ENCODE data around the gene RAB6D.
A peak's percentile ranks its signal among the peaks of the same experiment; 100 is the strongest.
"Not testable (repeated sequence)": the region's sequence is repeated elsewhere in the genome, so short reads cannot be mapped to it uniquely, and the experiment has no call there.

Gene RAB6D

GRCh38 chr2:131365452-131365851 lies 1.5 kb upstream of the RAB6D start:
- DNase-seq: no peak

GRCh38 chr2:131363213-131363612 lies 755 bp downstream of the RAB6D start:
- DNase-seq: not testable (repeated sequence)

GRCh38 chr2:131361773-131362172 lies 2.2 kb downstream of the RAB6D start:
- not testable (repeated sequence) for DNase-seq

- not testable (repeated sequence) for DNase-seq
Observed at GRCh38 chr2:131353167-131353697, 10.7 kb downstream of the RAB6D start.

- DNase-seq: no peak
Observed at GRCh38 chr2:131349021-131349420, 14.9 kb downstream of the RAB6D start.

GRCh38 chr2:131347035-131347434 lies 16.9 kb downstream of the RAB6D start:
- DNase-seq: not testable (repeated sequence)

GRCh38 chr2:131339307-131339706 lies 24.7 kb downstream of the RAB6D start:
- DNase-seq: not testable (repeated sequence)

- not testable (repeated sequence) for DNase-seq
Observed at GRCh38 chr2:131335319-131335718, 28.6 kb downstream of the RAB6D start.

- DNase-seq: not testable (repeated sequence)
Observed at GRCh38 chr2:131332709-131333108, 31.3 kb downstream of the RAB6D start.

GRCh38 chr2:131331000-131331399 lies 33.0 kb downstream of the RAB6D start:
- DNase-seq: peak; percentile 28

GRCh38 chr2:131322209-131322608 lies 41.8 kb downstream of the RAB6D start:
- DNase-seq: no peak

GRCh38 chr2:131321344-131321743 lies 42.6 kb downstream of the RAB6D start:
- DNase-seq: not testable (repeated sequence)

GRCh38 chr2:131311001-131311400 lies 53.0 kb downstream of the RAB6D start:
- DNase-seq: not testable (repeated sequence)
